ENCODE results near the gene SLC31A1. TPM values are rescaled to one million over a fixed set of nuclear protein-coding genes. Genes with fewer than 3 reads are reported as not detected.

The SLC31A1 gene
- total RNA-seq, 1 donor from 2014 or later, result 8.1 TPM

GRCh38 chr9:113219186-113219936 lies 2.0 kb upstream of the SLC31A1 start:
- no peak for TF ChIP-seq CTCF (conservative IDR thresholded peaks at IDR 0.05; ENCODE audit: low read depth, low read length)
- peak overlapping the region; percentile 98 for H3K4me3 ChIP-seq (ENCODE audit: low read depth, low read length)
- DNase-seq (ENCODE audit: low read depth), result no peak

GRCh38 chr9:113219969-113220368 lies 1.4 kb upstream of the SLC31A1 start:
- DNase-seq (ENCODE audit: low read depth), result no peak
- no peak for TF ChIP-seq CTCF (conservative IDR thresholded peaks at IDR 0.05; ENCODE audit: low read depth, low read length)
- H3K4me3 ChIP-seq (ENCODE audit: low read depth, low read length), result peak overlapping the region; percentile 98

GRCh38 chr9:113220467-113221002 lies 809 bp upstream of the SLC31A1 start:
- TF ChIP-seq CTCF (conservative IDR thresholded peaks at IDR 0.05; ENCODE audit: low read depth, low read length), result no peak
- H3K4me3 ChIP-seq (ENCODE audit: low read depth, low read length), result peak overlapping the region; percentile 98
- DNase-seq (ENCODE audit: low read depth), result no peak

- H3K4me3 ChIP-seq (ENCODE audit: low read depth, low read length), result peak overlapping the region; percentile 98
- no peak for TF ChIP-seq CTCF (conservative IDR thresholded peaks at IDR 0.05; ENCODE audit: low read depth, low read length)
- DNase-seq (ENCODE audit: low read depth), result no peak
These were observed 597 bp downstream of the SLC31A1 start for GRCh38 chr9:113221800-113222481.

GRCh38 chr9:113222482-113222841 lies 1.1 kb downstream of the SLC31A1 start:
- peak; percentile 19 for DNase-seq (ENCODE audit: low read depth)
- TF ChIP-seq CTCF (conservative IDR thresholded peaks at IDR 0.05; ENCODE audit: low read depth, low read length), result no peak
- H3K4me3 ChIP-seq (ENCODE audit: low read depth, low read length), result peak overlapping the region; percentile 98

- H3K4me3 ChIP-seq (ENCODE audit: low read depth, low read length), result no peak overlapping the region
- DNase-seq (ENCODE audit: low read depth), result no peak
- TF ChIP-seq CTCF (conservative IDR thresholded peaks at IDR 0.05; ENCODE audit: low read depth, low read length), result no peak
These were observed 2.6 kb downstream of the SLC31A1 start for GRCh38 chr9:113223963-113224362.
